NCI-H1694 treated with DMSO at 0.1 percent for 48 hours (cell line): ENCODE results near the gene PTGFRN.

Experiments
- DNase-seq: peaks from one replicate; lab custom pipeline; 2025; lab: John Stamatoyannopoulos, UW

PTGFRN gene

GRCh38 chr1:116944613-116945012 is 34.9 kb downstream of the PTGFRN start:
- DNase-seq, result no peak

- DNase-seq, result no peak
These were observed 35.7 kb downstream of the PTGFRN start for GRCh38 chr1:116945421-116945820.

GRCh38 chr1:116945996-116946395 is 36.3 kb downstream of the PTGFRN start:
- no peak for DNase-seq

- no peak for DNase-seq
These were observed 37.6 kb downstream of the PTGFRN start for GRCh38 chr1:116947092-116947860.

GRCh38 chr1:116948046-116948445 is 38.3 kb downstream of the PTGFRN start:
- DNase-seq, result no peak

GRCh38 chr1:116948642-116949041 is 38.9 kb downstream of the PTGFRN start:
- no peak for DNase-seq

- DNase-seq, result no peak
These were observed 39.7 kb downstream of the PTGFRN start for GRCh38 chr1:116949213-116949985.

- DNase-seq, result no peak
These were observed 40.9 kb downstream of the PTGFRN start for GRCh38 chr1:116950517-116951199.

GRCh38 chr1:116951200-116951935 is 41.7 kb downstream of the PTGFRN start:
- DNase-seq, result no peak

GRCh38 chr1:116952738-116953275 is 43.1 kb downstream of the PTGFRN start:
- DNase-seq, result no peak

GRCh38 chr1:116954440-116954839 is 44.7 kb downstream of the PTGFRN start:
- no peak for DNase-seq

- no peak for DNase-seq
These were observed 46.7 kb downstream of the PTGFRN start for GRCh38 chr1:116956378-116956777.

GRCh38 chr1:116957646-116958045 is 47.9 kb downstream of the PTGFRN start:
- DNase-seq, result no peak

- DNase-seq, result no peak
These were observed 48.4 kb downstream of the PTGFRN start for GRCh38 chr1:116958110-116958509.

GRCh38 chr1:116958977-116959376 is 49.3 kb downstream of the PTGFRN start:
- no peak for DNase-seq

GRCh38 chr1:116961606-116962005 is 51.9 kb downstream of the PTGFRN start:
- no peak for DNase-seq

GRCh38 chr1:116962987-116963639 is 53.4 kb downstream of the PTGFRN start:
- no peak for DNase-seq

GRCh38 chr1:116966791-116967190 is 57.1 kb downstream of the PTGFRN start:
- DNase-seq, result no peak

GRCh38 chr1:116968724-116969123 is 59.0 kb downstream of the PTGFRN start:
- no peak for DNase-seq

GRCh38 chr1:116971258-116971860 is 61.6 kb downstream of the PTGFRN start:
- DNase-seq, result no peak
